GM19035 (cell line): Measurements from ENCODE around the gene SMG6.

Experiments
- ATAC-seq: cut with Tn5 transposase; IDR thresholded peaks from one replicate; pipeline ENCODE4 v1.9.1; 2021; ENCODE audit not compliant: unreplicated experiment

The SMG6 gene

DNA sequence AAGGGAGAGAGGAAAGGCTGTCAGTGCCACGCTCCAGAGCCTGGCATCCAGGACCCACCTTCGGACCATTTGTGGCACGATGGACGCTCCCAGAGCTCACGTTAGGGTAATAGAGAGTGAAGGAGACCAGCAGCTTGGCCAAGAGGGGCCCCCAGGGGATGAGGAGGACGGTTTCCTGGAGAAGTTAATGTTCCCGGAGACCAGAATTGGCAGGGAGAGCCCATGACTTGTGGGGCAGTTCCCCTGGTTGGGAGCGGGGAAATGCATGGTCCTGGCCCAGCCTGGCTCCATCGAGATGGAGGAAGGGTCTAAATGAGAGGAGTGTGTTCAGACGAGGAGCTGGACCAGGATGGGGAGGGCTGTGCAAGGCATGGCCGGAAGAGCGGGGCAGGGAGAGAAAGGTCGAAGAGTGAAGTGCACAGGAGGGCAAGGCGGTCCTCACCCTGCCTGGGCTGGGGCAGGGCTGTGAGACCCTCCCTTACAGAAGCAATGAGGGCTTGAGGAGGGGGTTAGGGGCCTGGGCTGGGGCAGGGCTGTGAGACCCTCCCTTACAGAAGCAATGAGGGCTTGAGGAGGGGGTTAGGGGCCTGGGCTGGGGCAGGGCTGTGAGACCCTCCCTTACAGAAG is 251.5 kb downstream of the SMG6 start:
- no peak for ATAC-seq

DNA sequence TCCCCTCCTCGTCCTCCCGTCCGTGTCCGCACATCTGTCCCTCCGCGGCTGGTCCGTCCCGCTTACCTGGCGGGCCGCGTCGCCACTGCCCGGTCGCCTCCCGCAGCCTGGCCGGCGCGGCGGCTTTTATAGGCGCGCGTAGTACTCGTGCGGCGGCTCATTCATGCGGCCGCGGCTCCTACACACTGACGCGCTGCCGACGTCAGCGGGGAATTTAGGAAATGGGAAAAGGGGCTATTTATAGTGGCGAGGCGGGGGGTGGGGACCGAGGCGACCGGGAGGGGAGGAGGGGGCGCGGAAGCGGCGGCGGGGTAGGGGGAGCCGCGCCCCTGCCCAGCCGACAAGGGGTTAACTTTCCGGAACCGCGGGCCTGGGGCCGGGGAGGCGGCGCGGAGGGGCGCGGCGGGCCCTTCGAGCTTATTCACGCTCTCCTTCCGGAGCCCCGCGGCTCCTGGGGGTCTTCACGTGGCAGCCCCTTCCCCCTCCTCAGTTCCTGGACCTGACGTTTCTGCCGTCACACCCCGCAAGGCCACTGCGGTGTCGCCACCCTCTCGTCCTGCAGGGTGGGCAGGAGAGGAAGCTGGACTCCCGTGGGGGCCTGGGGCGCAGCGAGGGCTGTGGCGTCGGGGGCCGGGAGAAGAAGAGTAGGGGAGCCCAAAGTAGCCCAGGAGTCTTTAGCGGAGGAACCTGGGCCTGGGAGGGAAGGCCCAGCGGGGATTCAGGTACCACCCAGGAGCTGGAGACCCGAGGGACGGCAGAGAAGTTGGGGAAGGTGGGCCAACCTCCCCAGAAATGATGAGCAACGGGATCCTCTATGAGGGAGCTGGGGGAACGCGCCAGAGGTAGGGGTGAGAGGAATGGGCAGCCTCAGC is 252.3 kb downstream of the SMG6 start:
- no peak for ATAC-seq

DNA sequence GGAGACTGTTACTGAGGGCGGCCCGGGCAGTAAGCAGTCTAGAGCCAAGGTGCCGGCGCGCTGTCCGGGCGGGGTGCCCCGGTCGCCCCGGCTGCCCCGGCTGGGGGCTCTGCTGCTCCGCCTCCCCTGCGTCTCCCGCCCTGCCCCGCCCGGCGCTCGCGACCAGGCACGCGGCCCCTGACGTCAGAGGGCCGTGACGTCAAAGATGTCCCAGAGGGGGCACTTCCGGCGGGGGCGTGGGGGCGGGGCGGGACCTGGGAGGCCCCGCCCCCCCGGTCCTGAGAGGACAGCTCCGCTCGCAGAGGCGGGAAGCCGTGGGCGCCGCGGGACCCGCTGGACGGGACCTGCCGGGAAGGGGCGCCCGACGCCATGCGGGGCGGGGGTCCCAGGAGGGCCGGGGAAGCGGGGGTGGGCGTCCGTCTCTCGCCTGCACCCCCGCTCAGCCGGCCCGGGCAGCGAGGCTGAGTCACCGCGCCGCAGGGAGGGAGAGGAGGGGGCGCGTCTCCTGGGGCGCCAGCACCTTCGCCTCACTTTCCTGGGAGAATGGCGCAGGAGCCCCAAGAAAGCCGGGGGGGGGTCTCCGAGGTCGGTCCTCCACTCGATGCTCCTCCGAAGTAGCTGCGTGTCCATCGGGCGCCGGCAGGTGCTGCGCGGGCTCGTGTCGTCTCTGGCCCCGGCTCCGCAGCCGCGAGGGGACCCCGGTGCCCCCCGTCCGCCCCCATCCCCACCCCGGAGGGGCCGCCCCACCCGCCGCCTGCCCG is 253.1 kb downstream of the SMG6 start:
- peak; percentile 17 for ATAC-seq

DNA sequence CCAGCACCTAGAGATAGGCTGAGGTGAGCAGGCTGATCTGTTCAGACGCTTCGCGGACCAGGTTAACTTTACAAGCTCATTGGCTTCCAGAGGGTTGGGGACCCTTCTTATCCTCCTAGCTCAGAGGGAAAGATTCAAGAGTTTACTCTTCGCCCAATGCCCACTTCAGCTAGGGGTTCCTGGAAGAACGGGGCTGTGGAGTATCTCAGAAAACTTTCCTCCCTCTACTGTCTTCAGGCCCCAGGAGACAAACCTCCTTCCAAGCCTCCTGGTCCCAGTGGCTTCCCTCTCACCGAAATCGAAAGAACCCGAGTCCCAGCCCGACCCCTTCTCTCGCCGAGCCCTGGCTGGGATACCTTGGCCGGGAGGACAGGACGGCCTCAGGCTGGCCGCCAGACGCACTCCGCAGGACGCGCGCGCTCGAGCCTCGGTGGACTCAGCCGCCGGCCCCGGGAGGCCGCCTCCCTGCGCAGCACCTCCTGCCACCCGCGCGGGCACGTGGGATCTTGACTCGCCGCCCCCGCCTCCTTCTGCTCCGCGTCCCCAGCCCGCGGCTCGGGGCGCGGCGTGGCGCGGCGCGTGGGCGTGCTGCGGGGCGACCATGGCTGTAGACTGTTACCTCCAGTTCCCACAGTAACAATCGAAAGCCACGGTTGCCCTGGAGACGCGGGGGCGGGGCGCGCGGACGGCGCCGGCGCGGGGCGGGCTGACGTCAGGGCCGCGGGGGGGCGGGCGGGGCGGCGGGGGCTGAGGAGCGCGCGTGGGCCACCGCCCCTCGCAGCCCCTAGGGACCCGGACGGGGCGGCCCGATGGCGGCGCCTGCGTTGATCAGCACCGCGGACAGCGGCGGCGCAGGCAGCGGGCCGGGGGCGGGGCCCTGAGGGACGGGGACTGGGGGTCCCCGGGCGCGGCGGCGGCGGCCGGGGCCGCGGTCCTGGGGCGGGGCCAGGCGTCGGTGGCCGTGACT is 254.0 kb downstream of the SMG6 start:
- ATAC-seq, result peak; percentile 52

DNA sequence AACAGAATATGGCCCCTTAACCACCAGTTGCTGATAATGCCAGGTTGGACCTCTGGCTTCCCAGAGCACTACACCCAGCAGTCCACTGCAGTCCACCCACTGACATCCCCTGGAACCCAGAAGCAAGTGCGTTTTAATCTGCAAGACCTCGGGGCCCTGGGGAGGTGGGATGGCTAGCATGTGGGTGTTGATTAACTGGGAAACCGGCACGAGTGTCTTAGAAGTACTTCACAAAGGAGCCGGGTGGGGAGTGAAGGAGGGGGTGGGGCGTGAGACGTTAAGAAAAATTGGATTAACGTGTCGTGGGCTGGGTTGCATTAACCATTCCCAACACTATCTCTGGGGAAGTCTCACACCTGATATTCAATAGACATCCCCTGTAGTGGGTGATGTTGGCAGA is 254.8 kb downstream of the SMG6 start:
- no peak for ATAC-seq

DNA sequence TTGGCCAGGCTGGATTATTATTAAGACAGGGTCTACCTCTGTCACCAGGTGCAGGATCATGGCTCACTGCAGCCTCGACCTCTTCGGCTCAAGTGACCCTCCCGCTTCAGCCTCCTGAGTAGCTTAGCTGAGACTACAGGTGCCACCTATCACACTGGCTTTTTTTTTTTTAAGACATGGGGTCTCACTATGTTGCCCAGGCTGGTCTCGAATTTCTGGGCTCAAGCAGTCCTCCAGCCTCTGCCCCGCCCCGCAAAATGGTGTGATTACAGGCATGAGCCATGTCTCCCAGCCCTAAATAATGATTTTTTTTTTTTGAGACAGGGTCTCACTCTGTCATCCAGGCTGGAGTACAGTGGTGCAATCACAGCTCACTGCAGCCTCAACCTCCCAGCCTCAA is 256.0 kb downstream of the SMG6 start:
- ATAC-seq, result no peak

DNA sequence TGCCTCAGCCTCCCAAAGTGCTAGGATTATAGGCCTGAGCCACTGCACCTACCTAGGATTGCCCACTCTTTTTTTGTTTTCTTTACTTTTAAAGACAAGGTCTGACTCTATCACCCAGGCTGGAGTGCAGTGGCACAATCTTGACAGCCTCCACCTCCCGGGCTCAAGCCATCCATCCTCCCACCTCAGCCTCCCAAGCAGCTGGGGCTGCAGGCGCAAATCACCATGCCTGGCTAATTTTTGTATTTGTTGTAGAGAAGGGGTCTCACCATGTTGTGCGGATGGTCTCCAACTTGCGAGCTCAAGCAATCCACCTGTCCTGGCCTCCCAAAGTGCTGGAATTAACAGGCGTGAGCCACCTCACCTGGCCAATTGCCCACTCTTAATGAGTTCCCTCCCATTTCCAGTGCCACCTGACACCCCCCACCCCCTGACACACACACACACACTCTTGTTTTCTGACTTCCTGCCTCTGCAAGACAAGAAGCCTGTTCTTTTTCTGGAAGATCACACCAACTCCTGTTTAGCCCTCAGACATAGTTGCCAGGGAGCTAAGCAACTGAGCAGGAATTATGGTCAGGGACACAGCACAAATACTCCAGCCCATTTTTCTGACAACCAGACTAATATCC is 259.2 kb downstream of the SMG6 start:
- no peak for ATAC-seq

DNA sequence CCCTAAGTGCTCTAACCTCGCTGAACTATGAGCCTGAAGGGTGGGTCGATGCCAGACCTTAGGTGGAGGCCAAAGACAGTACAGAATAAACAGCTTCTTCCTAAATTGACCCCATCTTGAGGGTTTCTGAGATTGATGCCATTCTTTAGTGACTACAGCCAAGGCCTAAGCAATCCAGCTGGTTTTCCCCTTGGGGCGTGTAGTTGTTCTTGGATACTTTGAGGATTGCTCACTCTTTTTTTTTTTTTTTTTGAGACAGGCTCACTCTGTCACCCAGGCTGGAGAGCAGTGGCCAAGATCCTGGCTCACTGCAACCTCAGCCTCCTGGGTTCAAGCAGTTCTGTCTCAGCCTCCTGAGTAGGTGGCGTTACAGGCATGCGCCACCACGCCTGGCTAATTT is 259.8 kb downstream of the SMG6 start:
- no peak for ATAC-seq

DNA sequence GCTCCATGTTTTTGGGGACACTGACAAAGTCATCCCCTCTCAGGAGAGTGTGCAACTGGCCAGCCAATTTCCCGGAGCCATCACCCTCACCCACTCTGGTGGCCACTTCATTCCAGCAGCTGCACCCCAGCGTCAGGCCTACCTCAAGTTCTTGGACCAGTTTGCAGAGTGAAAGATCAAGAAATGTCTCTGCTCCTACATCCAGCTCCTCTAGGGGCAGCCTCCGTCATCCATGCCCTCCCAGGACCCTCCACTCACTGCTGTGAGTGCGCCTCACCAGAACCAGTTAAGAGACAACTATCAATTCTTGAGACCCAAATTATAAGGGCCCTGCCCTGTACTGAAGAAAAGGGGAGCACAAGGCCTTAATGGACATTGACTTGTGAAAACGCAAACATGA is 260.7 kb downstream of the SMG6 start:
- no peak for ATAC-seq

DNA sequence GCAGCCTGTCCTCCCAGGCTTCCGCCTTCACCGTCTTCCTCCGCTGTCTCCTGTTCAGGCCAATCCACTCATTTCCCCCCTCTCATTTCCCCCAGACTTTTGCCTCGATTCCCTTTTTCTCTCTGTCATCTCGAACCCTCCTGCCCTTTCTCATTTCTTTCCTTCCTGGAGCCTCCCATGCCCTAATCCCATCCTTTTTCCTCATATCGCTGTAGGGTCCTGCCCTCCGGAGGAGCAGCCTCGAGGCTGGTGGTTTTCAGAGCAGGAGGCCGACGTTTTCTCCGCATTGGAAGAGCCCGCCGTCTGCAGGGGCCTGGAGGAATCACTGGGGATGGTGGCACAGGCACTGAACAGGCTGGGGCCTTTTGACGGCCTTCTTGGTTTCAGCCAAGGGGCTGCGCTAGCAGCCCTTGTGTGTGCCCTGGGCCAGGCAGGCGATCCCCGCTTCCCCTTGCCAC is 261.2 kb downstream of the SMG6 start:
- no peak for ATAC-seq

DNA sequence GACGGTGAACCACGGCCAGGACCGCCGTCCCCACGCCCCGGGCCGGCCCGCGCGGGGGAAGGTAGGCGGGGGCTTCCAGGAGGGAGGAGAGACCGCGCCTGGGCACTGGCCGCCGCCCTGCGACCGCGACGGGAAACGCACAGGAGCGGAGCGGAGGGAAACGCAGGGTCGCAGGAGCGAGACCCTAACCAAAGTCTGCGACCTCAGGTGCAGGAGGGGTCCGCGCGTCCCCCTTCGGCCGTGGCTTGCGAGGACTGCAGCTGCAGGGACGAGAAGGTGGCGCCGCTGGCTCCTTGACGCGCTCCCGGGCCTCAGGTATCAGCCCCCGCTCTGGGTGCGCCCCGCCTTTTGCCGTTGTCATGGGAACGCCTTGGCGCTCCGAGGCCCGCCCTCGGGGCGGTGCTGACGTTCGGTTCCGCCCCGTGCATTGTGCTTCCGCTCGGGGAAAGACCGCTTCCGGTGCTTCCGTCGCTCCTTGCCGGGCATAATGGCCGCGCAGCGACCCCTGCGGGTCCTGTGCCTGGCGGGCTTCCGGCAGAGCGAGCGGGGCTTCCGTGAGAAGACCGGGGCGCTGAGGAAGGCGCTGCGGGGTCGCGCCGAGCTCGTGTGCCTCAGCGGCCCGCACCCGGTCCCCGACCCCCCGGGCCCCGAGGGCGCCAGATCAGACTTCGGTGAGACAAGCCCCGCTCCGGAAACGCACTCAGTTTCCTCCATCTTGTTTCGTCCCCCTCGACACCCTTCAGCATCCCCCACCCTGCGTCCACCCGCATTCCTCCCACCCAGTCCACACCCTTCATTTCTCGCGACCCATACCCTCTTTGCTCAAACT is 261.8 kb downstream of the SMG6 start, which contains the start of gene OVCA2:
TSS of gene OVCA2 (plus strand) at position 462 of the 829 bp plus-strand sequence. CDS start at position 488, 26 bp downstream.
- ATAC-seq, result peak; percentile 91

DNA sequence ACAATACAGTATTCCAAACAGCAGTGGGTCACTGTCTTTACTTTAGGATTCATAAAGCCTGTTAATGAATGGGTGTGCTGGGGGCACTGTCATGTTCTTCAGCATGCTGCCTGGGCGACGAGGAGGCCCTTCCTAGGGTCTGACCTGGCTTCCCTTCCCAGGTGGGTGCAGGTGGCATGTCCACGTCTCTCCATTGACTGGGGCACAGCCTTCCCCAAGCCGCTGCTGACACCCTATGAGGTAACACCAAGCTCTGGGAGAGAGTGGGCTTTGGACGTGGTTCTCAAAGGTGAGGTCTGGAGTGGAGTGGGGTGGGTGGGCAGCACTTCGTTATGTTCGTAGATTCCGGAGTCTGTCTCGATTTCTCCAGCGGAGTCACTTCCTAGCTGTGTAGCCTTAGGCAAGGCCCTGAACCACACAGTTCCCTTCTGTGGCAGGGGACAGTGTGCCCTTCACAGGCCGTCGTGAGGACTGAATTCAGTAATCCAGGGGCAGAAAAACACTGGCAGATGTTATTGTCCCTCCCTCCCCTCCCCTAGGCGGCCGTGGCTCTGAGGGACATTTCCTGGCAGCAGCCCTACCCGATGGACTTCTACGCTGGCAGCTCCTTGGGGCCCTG is 262.5 kb downstream of the SMG6 start:
- ATAC-seq, result no peak

DNA sequence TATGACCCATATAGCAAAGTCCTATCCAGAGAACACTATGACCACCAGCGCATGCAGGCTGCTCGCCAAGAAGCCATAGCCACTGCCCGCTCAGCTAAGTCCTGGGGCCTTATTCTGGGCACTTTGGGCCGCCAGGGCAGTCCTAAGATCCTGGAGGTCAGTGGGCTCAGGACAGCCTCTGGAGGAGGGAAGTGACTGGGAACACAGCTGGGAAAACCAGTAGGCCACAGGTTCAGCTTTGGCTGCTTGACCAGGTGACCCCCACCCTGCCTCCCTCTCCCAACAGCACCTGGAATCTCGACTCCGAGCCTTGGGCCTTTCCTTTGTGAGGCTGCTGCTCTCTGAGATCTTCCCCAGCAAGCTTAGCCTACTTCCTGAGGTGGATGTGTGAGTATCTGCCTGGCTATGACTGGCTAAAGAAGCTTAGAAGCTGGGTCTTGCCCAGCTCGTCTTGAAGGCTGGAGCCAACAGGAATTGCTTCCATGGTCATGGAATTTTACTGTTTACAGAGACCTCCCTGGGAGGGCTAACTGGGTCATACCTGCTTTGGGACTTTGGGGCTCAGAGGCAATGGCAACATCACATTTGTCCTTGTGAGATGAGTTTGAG is 263.3 kb downstream of the SMG6 start:
- ATAC-seq, result no peak

DNA sequence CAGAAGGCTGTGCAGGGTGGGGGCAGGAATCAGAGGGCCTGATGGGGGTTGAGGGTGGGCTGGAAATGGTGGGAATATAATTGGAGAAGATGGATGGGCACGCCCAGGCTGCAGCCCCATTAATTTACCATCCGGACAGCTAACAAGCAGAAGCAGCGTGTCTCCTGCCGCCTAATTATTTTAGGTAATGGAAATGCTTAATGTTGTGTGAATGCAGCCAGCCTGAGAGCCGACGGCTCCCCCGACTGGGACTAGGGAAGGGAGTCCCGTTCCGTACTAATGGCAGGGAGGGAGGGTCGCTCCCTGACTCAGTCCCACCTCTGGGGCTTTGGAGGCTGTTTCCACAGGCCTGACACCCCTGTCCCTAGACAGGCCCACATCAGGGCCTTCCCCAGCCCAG is 266.4 kb downstream of the SMG6 start:
- ATAC-seq, result no peak

DNA sequence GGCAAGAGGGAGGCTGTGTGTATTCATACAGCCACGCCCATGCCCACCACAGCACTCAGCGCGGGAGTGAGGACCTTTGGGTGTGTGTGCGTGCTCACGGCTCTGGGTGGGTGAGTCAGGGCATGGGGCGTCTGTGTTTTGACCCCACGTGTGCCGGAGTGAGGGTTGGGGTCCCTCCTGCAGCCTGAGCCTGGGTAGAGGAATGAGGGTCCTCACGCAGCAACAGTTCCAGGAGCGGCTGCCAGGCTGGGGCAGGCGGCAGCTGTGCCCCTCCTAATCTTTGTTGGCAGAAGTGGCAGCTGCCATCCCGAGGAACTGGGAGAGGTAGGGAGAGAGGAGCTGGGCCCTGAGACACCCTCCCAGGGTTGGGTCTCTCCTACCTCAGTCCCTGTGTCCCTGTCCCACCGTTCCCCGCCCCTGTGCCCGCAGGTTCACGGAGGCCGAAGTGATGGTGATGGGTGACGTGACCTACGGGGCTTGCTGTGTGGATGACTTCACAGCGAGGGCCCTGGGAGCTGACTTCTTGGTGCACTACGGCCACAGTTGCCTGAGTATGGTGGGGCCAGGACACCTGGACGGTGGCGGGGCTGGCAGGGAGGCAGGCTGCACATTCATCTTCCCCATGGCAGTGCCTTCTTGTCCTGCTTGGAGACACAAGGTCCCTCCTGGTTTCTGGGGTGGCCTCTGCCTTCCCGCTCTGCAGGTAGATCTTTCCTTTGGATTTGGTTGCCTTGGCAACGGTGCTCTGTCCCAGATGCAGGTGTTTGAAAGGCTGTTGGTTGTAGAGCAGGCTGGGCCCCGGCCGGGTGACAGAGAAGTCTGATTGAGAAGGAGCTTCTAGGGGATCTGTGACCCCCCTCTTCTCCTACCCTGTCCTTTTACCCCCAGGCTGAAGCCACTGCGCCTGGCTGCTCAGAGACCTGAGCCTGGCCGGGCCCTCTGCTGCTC is 267.8 kb downstream of the SMG6 start:
- no peak for ATAC-seq

DNA sequence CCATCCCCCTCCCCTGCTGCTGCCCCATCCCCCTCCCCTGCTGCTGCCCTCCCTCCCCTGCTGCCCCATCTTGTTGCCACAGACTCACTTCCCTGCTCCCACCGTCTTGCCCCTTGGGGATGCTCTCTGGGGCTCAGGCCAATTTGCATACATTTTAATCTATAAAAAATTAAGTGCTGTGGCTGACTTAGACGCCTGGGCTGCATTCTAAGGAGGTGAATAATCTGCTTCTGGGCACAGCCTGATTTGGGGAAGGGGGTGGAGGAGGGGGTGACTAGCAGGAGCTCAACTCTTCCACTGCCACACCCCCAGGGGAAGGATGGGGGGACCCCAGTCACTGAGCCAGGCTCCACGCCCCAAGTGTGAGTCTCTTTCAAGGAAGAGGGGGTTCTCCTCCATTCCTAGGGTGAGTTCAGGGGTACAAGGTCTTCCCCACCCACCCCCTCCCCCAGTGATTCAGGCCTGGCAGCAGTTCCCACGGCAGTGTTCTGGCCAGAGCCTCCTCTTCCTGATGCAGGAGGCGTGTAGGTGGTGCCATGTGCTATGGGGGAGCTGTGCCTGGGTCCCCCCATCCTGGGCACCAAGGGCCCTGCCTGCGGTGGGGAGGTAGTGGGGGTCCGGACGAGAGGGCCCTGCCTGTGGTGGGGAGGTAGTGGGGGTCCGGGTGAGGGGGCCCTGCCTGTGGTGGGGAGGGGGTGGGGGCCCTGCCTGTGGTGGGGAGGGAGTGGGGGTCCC is 268.6 kb downstream of the SMG6 start:
- no peak for ATAC-seq
